H9 (cell line): ENCODE results near the gene PRODH2. TPM values are rescaled to one million over a fixed set of nuclear protein-coding genes. Genes with fewer than 3 reads are reported as not detected.
A peak's percentile ranks its signal among the peaks of the same experiment; 100 is the strongest.

ENCODE experiments used
- DNase-seq: peaks from one replicate; pipeline ENCODE4 v3.0.0-alpha.2; 2017
- H2AFZ ChIP-seq: one replicate; pipeline ENCODE4 v1.6.1; 2013; ENCODE audit warnings: mild to moderate bottlenecking, low read length, control low read depth, moderate library complexity
- H2AK5ac ChIP-seq: 2 replicates; pipeline ENCODE4 v1.6.1; 2013; ENCODE audit warnings: low read length, control low read depth, mixed read lengths; ENCODE audit not compliant: insufficient read length
- H2BK120ac ChIP-seq: one replicate; pipeline ENCODE4 v1.6.1; 2013; ENCODE audit warnings: low read depth, mild to moderate bottlenecking, low read length, control low read depth, inconsistent platforms; ENCODE audit not compliant: poor library complexity, severe bottlenecking
- H2BK12ac ChIP-seq: 2 replicates; pipeline ENCODE4 v1.6.1; 2013; ENCODE audit warnings: low read length, control low read depth, mixed read lengths, low read depth; ENCODE audit not compliant: insufficient read length
- H2BK15ac ChIP-seq: 2 replicates; pipeline ENCODE4 v1.6.1; 2013; ENCODE audit warnings: low read depth, low read length, control low read depth
- H2BK20ac ChIP-seq: one replicate; pipeline ENCODE4 v1.6.1; 2013; ENCODE audit warnings: low read depth, mild to moderate bottlenecking, low read length, control low read depth, inconsistent platforms; ENCODE audit not compliant: poor library complexity, severe bottlenecking
- H2BK5ac ChIP-seq: 2 replicates; pipeline ENCODE4 v1.6.1; 2013; ENCODE audit warnings: low read length, control low read depth, mixed read lengths; ENCODE audit not compliant: insufficient read length
- H3K14ac ChIP-seq: 2 replicates; pipeline ENCODE4 v1.6.1; 2013; ENCODE audit warnings: low read length, control low read depth; ENCODE audit not compliant: insufficient read depth
- H3K18ac ChIP-seq: 2 replicates; pipeline ENCODE4 v1.6.1; 2013; ENCODE audit warnings: low read depth, mild to moderate bottlenecking, mixed read lengths, low read length, control low read depth; ENCODE audit not compliant: insufficient read length
- H3K23ac ChIP-seq: 2 replicates; pipeline ENCODE4 v1.6.1; 2013; ENCODE audit warnings: low read length, control low read depth, mixed read lengths, low read depth; ENCODE audit not compliant: insufficient read length
- H3K23me2 ChIP-seq: 2 replicates; pipeline ENCODE4 v1.6.1; 2013; ENCODE audit warnings: low read depth, mild to moderate bottlenecking, mixed read lengths, low read length, control low read depth; ENCODE audit not compliant: insufficient read length, poor library complexity, severe bottlenecking
- H3K27ac ChIP-seq: 2 replicates; pipeline ENCODE4 v1.5.1; 2013; ENCODE audit warnings: low read length, control low read depth, mixed read lengths, low read depth; ENCODE audit not compliant: insufficient read length
- H3K27me3 ChIP-seq: 2 replicates; pipeline ENCODE4 v1.6.1; 2013; ENCODE audit warnings: low read length, control low read depth, inconsistent platforms; ENCODE audit not compliant: insufficient read depth
- H3K4ac ChIP-seq: 2 replicates; pipeline ENCODE4 v1.6.1; 2013; ENCODE audit warnings: low read depth, mild to moderate bottlenecking, control low read depth, inconsistent platforms, low read length, moderate library complexity
- H3K4me1 ChIP-seq: 2 replicates; pipeline ENCODE4 v1.6.1; 2013; ENCODE audit warnings: low read length, control low read depth, inconsistent platforms; ENCODE audit not compliant: insufficient read depth
- H3K4me2 ChIP-seq: 2 replicates; pipeline ENCODE4 v1.6.1; 2013; ENCODE audit warnings: low read length, control low read depth, mixed read lengths; ENCODE audit not compliant: insufficient read length, insufficient read depth
- H3K56ac ChIP-seq: 2 replicates; pipeline ENCODE4 v1.6.1; 2013; ENCODE audit warnings: low read depth, mild to moderate bottlenecking, mixed read lengths, low read length, control low read depth; ENCODE audit not compliant: insufficient read length
- H3K79me1 ChIP-seq: 2 replicates; pipeline ENCODE4 v1.6.1; 2013; ENCODE audit warnings: low read depth, mild to moderate bottlenecking, moderate library complexity, low read length, control low read depth, inconsistent platforms; ENCODE audit not compliant: insufficient read depth, poor library complexity, severe bottlenecking
- H3K79me2 ChIP-seq: 2 replicates; pipeline ENCODE4 v1.6.1; 2013; ENCODE audit warnings: low read length, control low read depth, inconsistent platforms; ENCODE audit not compliant: insufficient read depth
- H3K9ac ChIP-seq: 2 replicates; pipeline ENCODE4 v1.6.1; 2013; ENCODE audit warnings: low read length, control low read depth, mixed read lengths; ENCODE audit not compliant: insufficient read length; ENCODE audit errors: extremely low read depth
- H3K9me3 ChIP-seq: one replicate; pipeline ENCODE4 v1.6.1; 2013; ENCODE audit warnings: low read depth, low read length, inconsistent platforms; ENCODE audit not compliant: control insufficient read depth
- H3T11ph ChIP-seq: one replicate; pipeline ENCODE4 v1.6.1; 2013; ENCODE audit warnings: mild to moderate bottlenecking, low read length, control low read depth, inconsistent platforms
- H4K20me1 ChIP-seq: one replicate; pipeline ENCODE4 v1.6.1; 2013; ENCODE audit not compliant: control insufficient read depth, insufficient read length, insufficient read depth
- H4K5ac ChIP-seq: 2 replicates; pipeline ENCODE4 v1.6.1; 2013; ENCODE audit warnings: low read depth, mild to moderate bottlenecking, mixed read lengths, low read length, control low read depth; ENCODE audit not compliant: insufficient read length
- H4K8ac ChIP-seq: replicated peaks from 2 replicates; pipeline ENCODE4 v1.6.1; 2013; ENCODE audit warnings: low read length, control low read depth, mixed read lengths, low read depth; ENCODE audit not compliant: insufficient read length
- H4K91ac ChIP-seq: 2 replicates; pipeline ENCODE4 v1.6.1; 2013; ENCODE audit warnings: low read depth, mild to moderate bottlenecking, moderate library complexity, mixed read lengths, low read length, control low read depth; ENCODE audit not compliant: insufficient read length
- H3K27ac Mint-ChIP-seq, 3 experiments: 2 replicates in 2 of 3; 3 replicates in 1 of 3; pipeline ENCODE4 v1.8.0; 2020 to 2021; ENCODE audit warnings: mixed read lengths in 3 of 3, mild to moderate bottlenecking in 1 of 3, moderate library complexity in 1 of 3
- H3K27me3 Mint-ChIP-seq: 2 replicates; pipeline ENCODE4 v1.8.0; 2021; ENCODE audit warnings: low read depth, mild to moderate bottlenecking, moderate library complexity, mixed read lengths
- H3K36me3 Mint-ChIP-seq, 3 experiments: 2 replicates in 2 of 3; 3 replicates in 1 of 3; pipeline ENCODE4 v1.8.0; 2020 to 2021; ENCODE audit warnings: low read depth in 3 of 3, mixed read lengths in 3 of 3; ENCODE audit not compliant: insufficient read depth in 1 of 3
- H3K4me1 Mint-ChIP-seq, 2 experiments: 2 replicates each; pipeline ENCODE4 v1.8.0; 2020; ENCODE audit warnings: mixed read lengths in 2 of 2
- H3K4me3 Mint-ChIP-seq, 2 experiments: 2 replicates in 1 of 2; 3 replicates in 1 of 2; pipeline ENCODE4 v1.8.0; 2020 to 2021; ENCODE audit warnings: mild to moderate bottlenecking in 2 of 2, mixed read lengths in 2 of 2, moderate library complexity in 1 of 2
- H3K9me3 Mint-ChIP-seq, 2 experiments: 2 replicates in 1 of 2; 3 replicates in 1 of 2; pipeline ENCODE4 v1.8.0; 2020; ENCODE audit warnings: mild to moderate bottlenecking in 2 of 2, mixed read lengths in 2 of 2, moderate library complexity in 1 of 2
- WGBS: extraction: QIAGEN DNeasy Blood & Tissue Kit; methylation state at CpG from one replicate; pipeline ENCODE4 v1.1.7; 2013; ENCODE audit warnings: missing lambda C conversion rate, low lambda C conversion rate, mixed read lengths; ENCODE audit not compliant: insufficient read length; ENCODE audit errors: extremely low coverage; 5-methylcytosine and 5-hydroxymethylcytosine counted together
- total RNA-seq: library from RNA; stranded (reverse); gene quantifications from 2 replicates; pipeline ENCODE4 v1.2.1, GENCODE V29; 2021
- TF ChIP-seq, protein P1 (sequence below): fragments of 200-600 bp; sonication (generic); conservative IDR thresholded peaks from 3 replicates; pipeline ENCODE4 v1.8.0; 2021; ENCODE audit warnings: antibody characterized with exemption, mild to moderate bottlenecking

PRODH2 gene
- total RNA-seq, 1 experiment from 2014 or later: not detected

DNA sequence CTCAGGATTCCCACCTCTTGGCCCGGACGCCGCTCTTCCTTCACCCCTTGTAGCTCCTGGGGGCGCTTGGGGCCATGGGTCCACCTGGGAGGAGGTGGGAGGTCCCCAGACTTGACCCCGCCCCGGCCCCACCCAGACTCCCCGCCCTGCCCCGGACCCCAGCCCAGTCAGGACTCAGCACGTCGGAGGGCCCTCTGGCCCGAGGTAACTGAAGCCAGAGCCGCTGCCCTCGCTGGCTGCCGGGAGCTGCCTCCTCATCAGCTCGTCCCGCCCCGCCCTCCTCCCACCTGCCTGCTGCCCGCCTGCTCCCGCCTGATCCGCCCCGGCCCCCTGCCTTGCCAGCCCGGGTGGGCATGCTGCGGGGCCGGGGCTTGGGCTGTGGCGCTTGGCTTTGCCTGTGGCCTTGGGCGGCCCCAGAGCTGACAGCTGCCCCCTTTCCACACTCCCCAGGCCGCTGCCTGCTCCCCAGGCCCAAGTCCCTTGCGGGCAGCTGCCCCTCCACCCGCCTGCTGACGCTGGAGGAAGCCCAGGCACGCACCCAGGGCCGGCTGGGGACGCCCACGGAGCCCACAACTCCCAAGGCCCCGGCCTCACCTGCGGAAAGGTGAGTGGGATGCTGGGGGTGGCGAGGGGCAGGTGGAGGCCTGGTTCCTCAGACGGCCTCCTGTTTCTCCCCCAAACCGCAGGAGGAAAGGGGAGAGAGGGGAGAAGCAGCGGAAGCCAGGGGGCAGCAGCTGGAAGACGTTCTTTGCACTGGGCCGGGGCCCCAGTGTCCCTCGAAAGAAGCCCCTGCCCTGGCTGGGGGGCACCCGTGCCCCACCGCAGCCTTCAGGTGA, 27.9 kb downstream of the PRODH2 start:
- Histone ChIP-seq H3K9me3 (no peaks in the 10 kb centered on the region), H4K5ac (no peak overlapping the region), H3K4ac (no peak overlapping the region), H3K4me2 (peak overlapping the region; percentile 80), H3K4me1 (no peaks in the 10 kb centered on the region), H2AFZ (no peak overlapping the region), H3K18ac (no peak overlapping the region), H4K8ac (no peak overlapping the region), H3K14ac (peak overlapping the region; percentile 41; the same call in 1 of the 2 replicates), H2AK5ac (no peak overlapping the region), H3K23me2 (peaks cover 7% of the 10 kb centered on the region), H4K20me1 (no peaks in the 10 kb centered on the region), H3K79me1 (no peaks in the 10 kb centered on the region), H2BK5ac (no peak overlapping the region), H4K91ac (no peak overlapping the region), H3K56ac (no peak overlapping the region), H2BK20ac (no peak overlapping the region), H2BK120ac (no peak overlapping the region), H2BK12ac (no peak overlapping the region), H2BK15ac (no peak overlapping the region), H3K23ac (no peak overlapping the region), H3K9ac (peak overlapping the region; percentile 27), H3K79me2 (no peaks in the 10 kb centered on the region), H3K27ac (no peak overlapping the region), H3T11ph (no peak overlapping the region), H3K27me3 (no peaks in the 10 kb centered on the region)
- Mint-ChIP-seq H3K4me1 (peaks cover 23 to 40% of the 10 kb centered on the region in 2 experiments), H3K36me3 (peaks cover 0 to 5% (median 2%) of the 10 kb centered on the region in 3 experiments; a peak in 2 of 7 replicates), H3K4me3 (peak overlapping the region; percentile 60 to 68), H3K9me3 (no peaks in the 10 kb centered on the region; a peak in 1 of 5 replicates), H3K27ac (no peak overlapping the region), H3K27me3 (peaks cover 1% of the 10 kb centered on the region; the same call in 1 of the 2 replicates)
- DNase-seq: peak; percentile 97
- TF ChIP-seq, protein P1, sequence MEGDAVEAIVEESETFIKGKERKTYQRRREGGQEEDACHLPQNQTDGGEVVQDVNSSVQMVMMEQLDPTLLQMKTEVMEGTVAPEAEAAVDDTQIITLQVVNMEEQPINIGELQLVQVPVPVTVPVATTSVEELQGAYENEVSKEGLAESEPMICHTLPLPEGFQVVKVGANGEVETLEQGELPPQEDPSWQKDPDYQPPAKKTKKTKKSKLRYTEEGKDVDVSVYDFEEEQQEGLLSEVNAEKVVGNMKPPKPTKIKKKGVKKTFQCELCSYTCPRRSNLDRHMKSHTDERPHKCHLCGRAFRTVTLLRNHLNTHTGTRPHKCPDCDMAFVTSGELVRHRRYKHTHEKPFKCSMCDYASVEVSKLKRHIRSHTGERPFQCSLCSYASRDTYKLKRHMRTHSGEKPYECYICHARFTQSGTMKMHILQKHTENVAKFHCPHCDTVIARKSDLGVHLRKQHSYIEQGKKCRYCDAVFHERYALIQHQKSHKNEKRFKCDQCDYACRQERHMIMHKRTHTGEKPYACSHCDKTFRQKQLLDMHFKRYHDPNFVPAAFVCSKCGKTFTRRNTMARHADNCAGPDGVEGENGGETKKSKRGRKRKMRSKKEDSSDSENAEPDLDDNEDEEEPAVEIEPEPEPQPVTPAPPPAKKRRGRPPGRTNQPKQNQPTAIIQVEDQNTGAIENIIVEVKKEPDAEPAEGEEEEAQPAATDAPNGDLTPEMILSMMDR: peak; percentile 53; the same call in 2 of the 3 replicates
- no CpG with 5 or more reads among the region's 45 CpGs for WGBS
